HUES6 (cell line): Measurements from ENCODE around the gene MEIKIN.

Source experiments
- H3K27ac ChIP-seq: 2 replicates; pipeline ENCODE4 v1.7.0; 2013; ENCODE audit warnings: low read depth, mild to moderate bottlenecking, low read length, inconsistent platforms
- H3K27me3 ChIP-seq: 2 replicates; pipeline ENCODE4 v1.6.1; 2013; ENCODE audit warnings: low read length; ENCODE audit not compliant: control insufficient read depth, insufficient read depth
- H3K36me3 ChIP-seq: 2 replicates; pipeline ENCODE4 v1.6.1; 2013; ENCODE audit warnings: low read length; ENCODE audit not compliant: control insufficient read depth, insufficient read depth
- H3K4me1 ChIP-seq: 2 replicates; pipeline ENCODE4 v1.6.1; 2013; ENCODE audit warnings: low read length; ENCODE audit not compliant: control insufficient read depth, insufficient read depth
- H3K4me3 ChIP-seq: 2 replicates; pipeline ENCODE4 v1.5.1; 2013; ENCODE audit warnings: low read depth, low read length
- H3K9ac ChIP-seq: one replicate; pipeline ENCODE4 v1.6.1; 2013; ENCODE audit warnings: mild to moderate bottlenecking, low read length
- H3K9me3 ChIP-seq: 2 replicates; pipeline ENCODE4 v1.6.1; 2013; ENCODE audit warnings: low read depth, low read length; ENCODE audit not compliant: control insufficient read depth, insufficient read depth

MEIKIN gene

DNA sequence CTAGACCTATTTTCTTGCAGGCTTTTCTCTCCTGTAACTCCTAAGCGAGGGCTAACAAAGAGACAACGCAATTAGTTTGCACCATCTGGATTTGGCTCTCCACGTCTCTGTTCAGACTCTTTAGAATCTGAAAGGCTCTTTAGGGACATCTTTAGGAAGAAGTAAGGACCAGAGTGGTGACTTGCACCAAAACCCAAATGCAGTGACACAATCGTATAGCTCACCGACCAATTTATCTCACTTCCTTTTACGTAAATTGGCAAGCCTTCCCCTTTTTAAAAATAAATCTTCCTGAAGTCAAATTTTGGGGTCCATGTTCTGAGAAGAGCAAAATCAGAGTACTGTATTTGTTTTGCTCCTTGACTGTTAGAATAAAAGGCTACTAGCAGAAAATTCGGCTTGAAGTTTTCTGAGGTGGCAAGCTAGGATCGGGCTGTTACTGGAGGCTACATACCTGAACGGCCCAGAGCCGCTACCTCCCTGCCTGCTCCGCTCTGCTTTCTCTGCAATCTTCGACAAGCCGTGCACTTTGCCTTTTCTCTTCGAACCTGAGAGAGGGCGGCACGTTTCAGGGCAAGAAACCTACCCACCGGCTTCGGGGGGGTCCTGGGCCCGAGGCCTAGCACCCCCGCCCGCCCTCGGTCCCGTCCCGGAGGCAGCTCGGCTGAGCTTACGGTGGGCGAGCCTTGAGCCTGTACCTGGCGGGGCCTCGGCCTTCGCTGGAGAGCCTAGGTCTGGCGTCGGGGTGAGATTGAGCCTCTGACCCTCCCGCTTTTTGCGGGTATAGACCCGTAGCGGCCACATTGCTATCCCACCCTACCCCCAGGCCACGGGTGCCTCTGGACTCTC is 537 bp downstream of the MEIKIN start:
- H3K9ac ChIP-seq: no peak overlapping the region
- H3K4me1 ChIP-seq: no peaks in the 10 kb centered on the region
- no peaks in the 10 kb centered on the region for H3K9me3 ChIP-seq
- H3K27me3 ChIP-seq: no peaks in the 10 kb centered on the region
- H3K27ac ChIP-seq: no peak overlapping the region
- H3K36me3 ChIP-seq: no peaks in the 10 kb centered on the region
- H3K4me3 ChIP-seq: no peak overlapping the region

DNA sequence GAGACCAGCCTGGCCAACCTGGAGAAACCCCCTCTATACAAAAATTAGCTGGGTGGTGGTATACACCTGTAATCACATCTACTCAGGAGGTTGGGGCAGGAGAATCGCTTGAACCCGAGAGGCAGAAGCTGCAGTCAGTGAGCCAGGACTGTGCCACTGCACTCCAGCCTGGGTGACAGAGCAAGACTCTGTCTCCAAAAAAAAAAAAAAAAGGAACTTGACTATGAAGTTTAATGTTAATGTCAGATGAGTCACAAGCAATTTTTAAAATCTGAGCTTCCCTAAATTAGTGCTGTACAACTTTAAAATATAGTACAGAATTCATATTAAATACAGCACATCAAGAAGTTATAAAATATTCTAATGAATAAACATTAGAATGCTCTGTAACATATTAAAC is 1.5 kb downstream of the MEIKIN start:
- Histone ChIP-seq H3K4me1 (no peaks in the 10 kb centered on the region), H3K9ac (no peak overlapping the region), H3K9me3 (no peaks in the 10 kb centered on the region), H3K27ac (no peak overlapping the region), H3K27me3 (no peaks in the 10 kb centered on the region), H3K36me3 (no peaks in the 10 kb centered on the region), H3K4me3 (no peak overlapping the region)

DNA sequence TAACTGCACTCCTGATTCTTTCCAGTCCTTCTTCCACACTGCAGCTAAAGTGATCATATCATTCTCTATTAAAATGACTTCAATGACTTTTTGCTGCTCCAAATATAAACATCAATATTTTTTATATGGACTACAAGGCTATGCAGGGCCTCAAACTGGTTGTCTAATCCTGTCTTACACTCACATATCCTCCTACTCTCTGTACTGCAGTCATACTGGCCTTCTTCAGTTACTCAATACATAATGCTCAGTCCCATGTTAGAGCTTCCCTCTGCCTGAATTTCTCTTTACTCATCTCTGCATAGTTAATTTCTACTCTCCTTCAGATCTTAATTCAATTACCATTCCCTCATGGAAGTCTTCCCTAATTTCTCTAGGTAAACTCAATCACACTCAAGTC is 3.4 kb downstream of the MEIKIN start:
- Histone ChIP-seq H3K36me3 (no peaks in the 10 kb centered on the region), H3K27ac (no peak overlapping the region), H3K27me3 (no peaks in the 10 kb centered on the region), H3K4me1 (no peaks in the 10 kb centered on the region), H3K9me3 (no peaks in the 10 kb centered on the region), H3K4me3 (no peak overlapping the region), H3K9ac (no peak overlapping the region)

DNA sequence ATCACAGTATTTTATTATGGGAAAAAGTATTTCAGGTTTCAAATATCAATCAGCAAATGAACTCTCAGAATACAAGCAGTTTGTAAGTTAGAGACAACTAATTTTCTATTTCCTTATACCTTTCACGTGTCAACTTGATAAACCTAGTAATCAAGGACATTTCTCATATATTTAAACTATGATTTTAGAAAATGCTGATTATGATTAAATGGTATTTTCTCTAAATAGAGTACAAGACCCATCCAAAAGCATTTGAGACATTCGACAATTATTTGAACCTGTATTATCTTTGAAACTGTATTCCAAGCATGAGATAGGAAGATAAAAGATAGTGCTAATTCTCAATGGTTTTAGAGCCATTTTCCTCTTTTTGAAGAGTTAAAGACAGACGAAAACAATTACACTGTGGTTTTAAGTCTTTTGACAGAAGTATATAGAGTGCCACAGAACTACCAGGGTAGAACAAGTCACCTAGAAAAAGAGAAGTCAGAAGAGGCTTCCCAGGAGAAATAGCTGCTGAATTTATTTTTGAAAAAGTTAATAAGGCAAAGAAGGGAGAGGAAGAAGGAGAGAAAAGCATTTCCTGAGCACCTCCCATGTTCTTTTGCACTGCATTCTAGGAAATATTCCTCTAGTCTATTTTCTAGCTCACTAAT is 5.6 kb downstream of the MEIKIN start:
- Histone ChIP-seq H3K27ac (no peak overlapping the region), H3K27me3 (no peaks in the 10 kb centered on the region), H3K36me3 (no peaks in the 10 kb centered on the region), H3K4me3 (no peak overlapping the region), H3K9ac (no peak overlapping the region), H3K9me3 (no peaks in the 10 kb centered on the region), H3K4me1 (no peaks in the 10 kb centered on the region)

DNA sequence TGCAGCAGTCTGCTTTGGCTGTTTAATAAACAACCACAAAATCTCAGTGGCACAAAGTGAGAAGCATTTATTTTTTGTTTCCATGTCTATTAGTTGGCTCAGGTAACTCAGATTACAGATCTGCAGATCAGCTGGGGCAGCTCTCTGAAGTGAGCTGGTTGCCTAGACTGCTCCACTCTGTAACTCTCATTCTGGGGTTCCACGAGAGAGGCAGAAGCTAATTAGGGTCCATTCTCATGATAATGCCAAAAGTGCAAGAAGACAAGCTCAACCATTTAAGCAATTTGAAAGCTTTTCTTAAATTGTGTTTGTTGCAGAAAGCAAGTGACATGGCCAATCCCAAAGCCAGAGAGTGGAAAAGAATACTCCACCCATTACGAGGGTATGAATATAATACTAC is 13.2 kb downstream of the MEIKIN start:
- no peaks in the 10 kb centered on the region for H3K36me3 ChIP-seq
- H3K27me3 ChIP-seq: no peaks in the 10 kb centered on the region
- no peak overlapping the region for H3K4me3 ChIP-seq
- H3K4me1 ChIP-seq: peaks cover 6% of the 10 kb centered on the region; the same call in 1 of the 2 replicates
- no peak overlapping the region for H3K27ac ChIP-seq
- H3K9ac ChIP-seq: no peak overlapping the region
- peaks cover 9% of the 10 kb centered on the region for H3K9me3 ChIP-seq

DNA sequence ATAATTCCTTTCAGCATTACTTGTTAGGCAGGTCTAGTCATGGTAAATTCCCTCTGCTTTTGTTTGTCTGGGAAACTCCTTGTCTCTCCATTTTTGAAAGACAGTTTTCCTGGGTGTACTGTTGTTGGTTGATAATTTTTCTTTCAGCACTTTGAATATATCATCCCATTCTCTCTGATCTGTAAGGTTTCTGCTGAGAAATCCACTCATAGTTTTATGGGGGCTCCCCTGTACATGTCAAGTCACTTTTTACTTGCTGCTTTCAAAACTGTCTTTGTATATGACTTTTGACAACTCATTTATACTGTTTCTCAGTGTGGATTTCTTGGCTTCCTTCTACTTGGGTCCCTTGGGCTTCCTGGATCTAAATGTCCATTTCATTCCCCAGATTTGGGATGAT is 16.5 kb downstream of the MEIKIN start:
- peaks cover 6% of the 10 kb centered on the region; the same call in 1 of the 2 replicates for H3K4me1 ChIP-seq
- H3K27ac ChIP-seq: no peak overlapping the region
- H3K9me3 ChIP-seq: peaks cover 15% of the 10 kb centered on the region
- H3K27me3 ChIP-seq: no peaks in the 10 kb centered on the region
- H3K9ac ChIP-seq: no peak overlapping the region
- no peak overlapping the region for H3K4me3 ChIP-seq
- H3K36me3 ChIP-seq: no peaks in the 10 kb centered on the region

DNA sequence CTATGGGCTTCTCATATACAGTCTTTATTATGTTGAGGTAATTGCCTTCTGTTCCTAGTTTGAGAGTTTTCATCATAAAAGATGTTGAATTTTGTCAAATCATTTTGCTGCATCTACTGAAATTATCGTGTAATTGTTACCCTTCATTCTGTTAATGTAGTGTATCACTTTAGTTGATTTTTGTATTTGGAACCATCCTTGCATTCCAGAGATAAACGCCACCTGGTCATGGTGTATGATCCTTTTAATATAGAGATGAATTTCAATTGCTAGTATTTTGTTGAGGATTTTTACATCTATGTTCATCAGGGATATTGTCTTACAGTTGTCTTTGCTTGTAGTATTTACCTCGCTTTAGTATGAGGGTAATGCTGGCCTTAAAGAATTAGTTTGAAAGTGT is 19.3 kb downstream of the MEIKIN start:
- Histone ChIP-seq H3K27ac (no peak overlapping the region), H3K36me3 (no peaks in the 10 kb centered on the region), H3K4me3 (no peak overlapping the region), H3K4me1 (no peaks in the 10 kb centered on the region), H3K9ac (no peak overlapping the region), H3K9me3 (peaks cover 15% of the 10 kb centered on the region), H3K27me3 (no peaks in the 10 kb centered on the region)

DNA sequence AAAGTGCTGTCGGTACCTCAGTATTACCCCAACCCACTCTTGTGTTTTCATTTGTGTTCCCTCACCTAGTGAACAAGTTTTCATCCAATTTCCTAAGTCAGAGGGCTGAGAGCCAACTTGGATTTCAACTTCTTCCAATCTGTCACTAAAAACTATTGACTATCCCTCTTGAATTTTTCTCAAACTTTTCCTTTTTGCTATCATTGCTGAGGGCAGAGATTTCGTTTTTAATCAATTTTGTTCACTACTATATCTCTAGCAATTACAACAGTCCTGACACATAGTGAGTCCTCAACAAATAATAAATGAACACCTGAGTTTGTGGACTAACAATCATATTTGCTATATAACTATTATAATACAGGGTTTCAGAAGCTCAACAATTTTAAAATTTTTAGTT is 29.0 kb downstream of the MEIKIN start:
- no peak overlapping the region for H3K4me3 ChIP-seq
- H3K9me3 ChIP-seq: no peaks in the 10 kb centered on the region
- no peak overlapping the region for H3K27ac ChIP-seq
- no peak overlapping the region for H3K9ac ChIP-seq
- no peaks in the 10 kb centered on the region for H3K36me3 ChIP-seq
- H3K4me1 ChIP-seq: no peaks in the 10 kb centered on the region
- H3K27me3 ChIP-seq: no peaks in the 10 kb centered on the region

DNA sequence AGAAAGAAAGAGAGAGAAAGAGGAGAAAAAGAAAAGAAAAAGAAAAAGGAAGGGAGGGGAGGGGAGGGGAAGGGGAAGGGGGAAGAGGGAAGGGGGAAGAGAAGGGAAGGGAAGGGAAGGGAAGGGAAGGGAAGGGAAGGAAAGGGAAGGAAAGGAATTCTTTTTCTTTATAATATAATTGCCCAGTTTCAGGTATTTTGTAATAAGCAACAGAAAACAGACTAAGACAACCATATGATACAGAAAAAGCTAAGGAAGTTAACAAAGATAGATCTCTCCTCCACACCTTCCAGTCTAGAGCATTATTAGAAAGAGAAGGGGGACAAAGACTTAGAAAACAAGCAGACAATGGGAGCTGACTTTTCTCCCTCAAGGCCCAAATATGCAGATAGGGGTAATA is 31.0 kb downstream of the MEIKIN start:
- Histone ChIP-seq H3K9me3 (no peaks in the 10 kb centered on the region), H3K4me1 (no peaks in the 10 kb centered on the region), H3K36me3 (no peaks in the 10 kb centered on the region), H3K9ac (no peak overlapping the region), H3K4me3 (no peak overlapping the region), H3K27ac (no peak overlapping the region), H3K27me3 (no peaks in the 10 kb centered on the region)

DNA sequence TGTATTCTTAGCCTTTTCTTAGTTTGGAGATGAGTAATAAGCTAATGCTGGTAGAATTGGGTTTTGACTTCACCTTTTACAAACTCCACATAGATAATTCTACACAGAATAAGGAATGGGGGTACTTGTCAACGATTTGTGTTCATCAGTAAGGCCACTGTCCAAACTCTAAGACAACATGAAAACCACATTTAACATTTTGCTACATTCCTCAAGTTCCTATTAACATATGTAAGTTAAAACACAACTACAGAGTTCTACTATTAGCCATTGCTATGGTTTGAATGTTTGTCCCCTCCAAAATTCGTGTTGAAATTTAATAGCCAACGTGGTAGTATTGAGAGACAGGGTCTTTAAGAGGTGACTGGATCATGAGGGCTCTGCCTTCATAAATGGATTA is 31.9 kb downstream of the MEIKIN start:
- no peak overlapping the region for H3K9ac ChIP-seq
- no peaks in the 10 kb centered on the region for H3K36me3 ChIP-seq
- H3K27me3 ChIP-seq: no peaks in the 10 kb centered on the region
- H3K9me3 ChIP-seq: no peaks in the 10 kb centered on the region
- no peak overlapping the region for H3K4me3 ChIP-seq
- no peak overlapping the region for H3K27ac ChIP-seq
- no peaks in the 10 kb centered on the region for H3K4me1 ChIP-seq

DNA sequence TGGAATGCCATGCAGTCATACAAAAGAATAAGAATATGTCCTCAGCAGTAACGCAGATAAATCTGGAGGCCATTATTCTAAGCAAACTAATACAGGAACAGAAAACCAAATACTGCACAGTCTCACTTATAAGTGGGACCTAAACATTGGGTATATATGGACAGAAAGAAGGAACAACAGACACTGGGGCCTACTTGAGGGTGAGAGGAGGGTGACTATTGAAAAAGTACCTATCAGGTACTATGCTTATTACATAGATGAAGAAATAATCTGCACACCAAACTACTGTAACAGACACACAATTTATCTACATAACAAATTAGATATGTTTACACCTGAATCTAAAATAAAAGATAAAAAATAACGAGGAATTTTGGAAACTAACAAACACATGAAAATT is 38.8 kb downstream of the MEIKIN start:
- Histone ChIP-seq H3K27ac (no peak overlapping the region), H3K36me3 (no peaks in the 10 kb centered on the region), H3K4me1 (no peaks in the 10 kb centered on the region), H3K27me3 (no peaks in the 10 kb centered on the region), H3K9ac (no peak overlapping the region), H3K4me3 (no peak overlapping the region), H3K9me3 (no peaks in the 10 kb centered on the region; the same call in 1 of the 2 replicates)
